ENCODE measurements around the gene PRODH. TPM values are rescaled to one million over a fixed set of nuclear protein-coding genes. Genes with fewer than 3 reads are reported as not detected.
"Not testable (repeated sequence)": the region's sequence is repeated elsewhere in the genome, so short reads cannot be mapped to it uniquely, and the experiment has no call there.

PRODH gene
- polyA plus RNA-seq, 1 of the 3 experiments (the other 2 are of a cell fraction), result 0.03 TPM

GRCh38 chr22:18973264-18974031, 37.4 kb upstream of the PRODH start:
- H3K9me2 ChIP-seq, result no peaks in the 10 kb centered on the region
- no peak overlapping the region for H2AFZ ChIP-seq (ENCODE audit: low read depth)
- no peaks in the 10 kb centered on the region for H3K27me3 ChIP-seq (ENCODE audit: insufficient read depth)
- H3K4me1 ChIP-seq (ENCODE audit: control insufficient read depth in 1 of 2, insufficient read depth in 2 of 2, low read depth in 1 of 2, low read length in 1 of 2), result peaks cover 0 to 9% of the 10 kb centered on the region in 2 experiments; a peak in 1 of 4 replicates
- DNase-seq, result no peak
- H3K36me3 ChIP-seq (replicated peaks in 1 of 2; ENCODE audit: control insufficient read depth in 1 of 2, insufficient read depth in 2 of 2, low read length in 1 of 2), result no peaks in the 10 kb centered on the region
- H4K20me1 ChIP-seq (ENCODE audit: insufficient read depth), result no peaks in the 10 kb centered on the region
- ChIA-PET POLR2A (no interaction called here), CTCF (no interaction called here)
- WGBS (ENCODE audit: low lambda C conversion rate), result 77% methylated on average over 7 of the region's 18 CpGs
- no peak overlapping the region for H3K9ac ChIP-seq
- H3K27ac ChIP-seq (ENCODE audit: low read depth in 2 of 2, low read length in 1 of 2), result no peak overlapping the region
- H3K4me3 ChIP-seq (ENCODE audit: low read depth in 2 of 2, low read length in 1 of 2), result no peak overlapping the region
- H3K9me3 ChIP-seq, result no peaks in the 10 kb centered on the region
- no peak for TF ChIP-seq FOXM1 (IDR thresholded peaks at IDR 0.05; ENCODE audit: low read depth)
- TF ChIP-seq NFIC (IDR thresholded peaks at IDR 0.05; ENCODE audit: borderline replicate concordance), result no peak
- no peak for TF ChIP-seq SIN3A (IDR thresholded peaks at IDR 0.05; ENCODE audit: borderline replicate concordance, low read depth, low read length)
- no peak for TF ChIP-seq IRF3 (IDR thresholded peaks at IDR 0.05; ENCODE audit: low read depth, low read length)
- no peak for TF ChIP-seq MXI1 (IDR thresholded peaks at IDR 0.05; ENCODE audit: low read depth, low read length)
- TF ChIP-seq USF1 (IDR thresholded peaks at IDR 0.05; ENCODE audit: borderline replicate concordance, low read depth), result no peak
- no peak for TF ChIP-seq MAX (IDR thresholded peaks at IDR 0.05; ENCODE audit: low read depth)
- TF ChIP-seq RAD21 (IDR thresholded peaks at IDR 0.05; ENCODE audit: low read length), result no peak
- TF ChIP-seq RCOR1 (IDR thresholded peaks at IDR 0.05; ENCODE audit: low read length), result no peak
- TF ChIP-seq JUND (IDR thresholded peaks at IDR 0.05), result no peak
- no peak for TF ChIP-seq CTCF (IDR thresholded peaks at IDR 0.05)
- TF ChIP-seq FOXJ3 (CRISPR knock-in tag; IDR thresholded peaks at IDR 0.05), result no peak
- no peak for TF ChIP-seq TAF1 (IDR thresholded peaks at IDR 0.05; ENCODE audit: borderline replicate concordance, low read depth, low read length)
- no peak for TF ChIP-seq PBX3 (IDR thresholded peaks at IDR 0.05)
- no peak for TF ChIP-seq GABPA (IDR thresholded peaks at IDR 0.05; ENCODE audit: low read depth)
- no peaks in the 10 kb centered on the region for H3K79me2 ChIP-seq (ENCODE audit: insufficient read depth)
- H3K4me2 ChIP-seq, result no peak overlapping the region
- H3F3A ChIP-seq (replicated peaks; ENCODE audit: insufficient read depth), result no peaks in the 10 kb centered on the region

- H3K27me3 ChIP-seq (ENCODE audit: insufficient read depth); H3K79me2 ChIP-seq (ENCODE audit: insufficient read depth); H3K9me2 ChIP-seq; H3K36me3 ChIP-seq (replicated peaks in 1 of 2; ENCODE audit: control insufficient read depth in 1 of 2, insufficient read depth in 2 of 2, low read length in 1 of 2); H3K4me2 ChIP-seq; POLR2A ChIA-PET; H3F3A ChIP-seq (replicated peaks; ENCODE audit: insufficient read depth); H3K4me3 ChIP-seq (ENCODE audit: low read depth in 2 of 2, low read length in 1 of 2); H4K20me1 ChIP-seq (ENCODE audit: insufficient read depth); CTCF ChIA-PET; H3K9me3 ChIP-seq; H2AFZ ChIP-seq (ENCODE audit: low read depth); H3K27ac ChIP-seq (ENCODE audit: low read depth in 2 of 2, low read length in 1 of 2); DNase-seq; H3K9ac ChIP-seq: not testable (repeated sequence)
- whole genome bisulfite sequencing (ENCODE audit: low lambda C conversion rate), result no CpG with 5 or more reads among the region's 8 CpGs
- peaks cover 0 to 15% of the 10 kb centered on the region in 2 experiments; a peak in 1 of 4 replicates for H3K4me1 ChIP-seq (ENCODE audit: control insufficient read depth in 1 of 2, insufficient read depth in 2 of 2, low read depth in 1 of 2, low read length in 1 of 2)
Measured at GRCh38 chr22:18972591-18972990, 36.5 kb upstream of the PRODH start.

GRCh38 chr22:18972029-18972428, 35.9 kb upstream of the PRODH start:
- H3K27me3 ChIP-seq (ENCODE audit: insufficient read depth); H3K4me2 ChIP-seq; H3K27ac ChIP-seq (ENCODE audit: low read depth in 2 of 2, low read length in 1 of 2); POLR2A ChIA-PET; H2AFZ ChIP-seq (ENCODE audit: low read depth); H3K36me3 ChIP-seq (replicated peaks in 1 of 2; ENCODE audit: control insufficient read depth in 1 of 2, insufficient read depth in 2 of 2, low read length in 1 of 2); H3K9ac ChIP-seq; H4K20me1 ChIP-seq (ENCODE audit: insufficient read depth); H3K9me2 ChIP-seq; H3K79me2 ChIP-seq (ENCODE audit: insufficient read depth); H3K9me3 ChIP-seq; CTCF ChIA-PET; H3F3A ChIP-seq (replicated peaks; ENCODE audit: insufficient read depth); H3K4me3 ChIP-seq (ENCODE audit: low read depth in 2 of 2, low read length in 1 of 2); DNase-seq: not testable (repeated sequence)
- 98% methylated on average over 7 of the region's 7 CpGs for WGBS (ENCODE audit: low lambda C conversion rate)
- H3K4me1 ChIP-seq (ENCODE audit: control insufficient read depth in 1 of 2, insufficient read depth in 2 of 2, low read depth in 1 of 2, low read length in 1 of 2), result peaks cover 0 to 21% of the 10 kb centered on the region in 2 experiments; a peak in 1 of 4 replicates
